ENCODE results near the gene HOXA7.

HOXA7 gene

GRCh38 chr7:27134392-27134791 lies 22.1 kb downstream of the HOXA7 start:
- DNase-seq (ENCODE audit: low read depth in 2 of 2): no peak

GRCh38 chr7:27133409-27134231 lies 22.9 kb downstream of the HOXA7 start:
- DNase-seq (ENCODE audit: low read depth in 2 of 2): no peak

DNA sequence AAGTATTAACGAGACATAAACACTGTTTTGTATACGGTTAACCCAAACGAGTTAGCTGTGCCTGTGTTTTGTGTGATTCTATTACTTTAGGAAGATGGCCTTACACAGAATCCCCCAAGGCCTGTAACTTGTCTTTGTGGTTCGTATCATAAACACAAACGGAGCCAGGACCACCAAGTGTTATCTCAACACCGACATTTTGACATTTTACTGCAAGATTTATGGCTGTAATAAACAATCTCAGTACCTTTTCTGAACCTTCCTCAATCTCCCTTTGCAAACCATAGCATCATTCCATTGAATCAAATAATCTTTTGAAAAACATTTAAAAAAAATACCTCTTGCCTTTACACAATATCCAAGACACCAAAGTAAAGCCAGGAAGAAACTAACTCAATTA lies 23.5 kb downstream of the HOXA7 start:
- DNase-seq (ENCODE audit: low read depth in 2 of 2): no peak

GRCh38 chr7:27132214-27132613 lies 24.3 kb downstream of the HOXA7 start:
- no peak for DNase-seq (ENCODE audit: low read depth in 2 of 2)

DNA sequence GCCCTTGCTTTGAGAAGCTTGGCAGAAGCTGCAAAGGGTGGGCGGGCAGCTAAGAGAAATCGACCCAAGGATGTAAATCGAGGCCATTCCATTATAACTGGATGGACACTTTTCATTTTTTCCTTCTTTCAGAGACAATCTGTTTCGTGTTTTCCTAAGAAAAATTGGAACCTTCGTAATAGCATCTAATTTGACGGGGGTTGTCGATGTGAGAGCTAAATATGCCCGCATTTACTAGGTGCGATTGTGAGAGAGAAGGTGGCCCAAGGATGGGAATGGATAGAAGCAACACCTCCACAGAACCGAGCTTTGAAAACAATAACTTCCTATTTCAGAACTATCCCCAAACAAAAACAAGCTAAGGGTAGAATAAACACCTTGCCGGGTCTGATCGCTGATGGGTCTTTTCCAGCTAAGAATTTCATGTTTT lies 25.1 kb downstream of the HOXA7 start:
- DNase-seq (ENCODE audit: low read depth in 2 of 2): no peak

DNA sequence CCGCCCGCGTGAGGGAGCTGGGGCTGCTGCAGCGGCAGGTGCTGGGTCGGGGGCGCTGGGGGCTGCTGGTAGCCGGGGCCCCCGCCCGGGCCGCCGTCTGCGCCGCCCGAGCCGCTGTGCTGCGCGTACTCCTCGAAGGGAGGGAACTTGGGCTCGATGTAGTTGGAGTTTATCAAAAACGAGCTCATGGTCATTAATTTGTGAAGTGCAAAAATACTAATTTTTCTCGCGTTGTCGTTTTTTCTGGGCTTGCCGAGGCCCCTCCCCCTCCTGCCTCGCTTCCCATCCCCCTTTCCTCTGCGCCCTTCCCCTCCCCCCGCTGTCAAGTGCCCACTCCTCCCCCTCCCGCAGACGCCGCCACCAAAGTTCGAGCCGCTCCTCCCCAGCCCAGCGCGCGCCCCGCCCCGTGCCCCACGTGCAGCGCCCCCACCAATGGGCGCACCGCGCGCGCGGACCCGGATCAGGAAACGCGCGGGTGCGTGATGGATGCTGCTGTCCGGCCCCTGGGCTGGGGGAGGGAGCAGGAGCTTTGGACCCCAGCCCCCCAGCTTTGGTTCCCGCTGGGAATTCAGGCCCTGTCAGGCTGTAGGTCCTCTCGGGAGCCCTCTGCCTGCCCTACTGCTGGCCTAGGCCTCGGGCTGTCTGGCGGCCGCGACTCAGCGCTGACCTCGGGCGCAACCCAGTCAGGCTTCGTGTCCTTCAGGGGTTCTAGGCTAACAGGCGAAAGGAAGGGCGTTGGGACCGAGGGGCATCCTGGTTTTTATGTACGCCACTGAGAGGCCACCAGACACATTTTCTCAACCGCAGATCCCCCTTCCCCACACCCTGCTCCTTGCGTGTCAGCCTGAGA lies 25.7 kb downstream of the HOXA7 start, which contains the start of gene HOXA4:
Gene HOXA4 (minus strand): TSS at position 218 of the 850 bp plus-strand sequence. CDS start 24 bp downstream, at position 194.
- DNase-seq (ENCODE audit: low read depth in 2 of 2): peak; percentile 37 to 49

DNA sequence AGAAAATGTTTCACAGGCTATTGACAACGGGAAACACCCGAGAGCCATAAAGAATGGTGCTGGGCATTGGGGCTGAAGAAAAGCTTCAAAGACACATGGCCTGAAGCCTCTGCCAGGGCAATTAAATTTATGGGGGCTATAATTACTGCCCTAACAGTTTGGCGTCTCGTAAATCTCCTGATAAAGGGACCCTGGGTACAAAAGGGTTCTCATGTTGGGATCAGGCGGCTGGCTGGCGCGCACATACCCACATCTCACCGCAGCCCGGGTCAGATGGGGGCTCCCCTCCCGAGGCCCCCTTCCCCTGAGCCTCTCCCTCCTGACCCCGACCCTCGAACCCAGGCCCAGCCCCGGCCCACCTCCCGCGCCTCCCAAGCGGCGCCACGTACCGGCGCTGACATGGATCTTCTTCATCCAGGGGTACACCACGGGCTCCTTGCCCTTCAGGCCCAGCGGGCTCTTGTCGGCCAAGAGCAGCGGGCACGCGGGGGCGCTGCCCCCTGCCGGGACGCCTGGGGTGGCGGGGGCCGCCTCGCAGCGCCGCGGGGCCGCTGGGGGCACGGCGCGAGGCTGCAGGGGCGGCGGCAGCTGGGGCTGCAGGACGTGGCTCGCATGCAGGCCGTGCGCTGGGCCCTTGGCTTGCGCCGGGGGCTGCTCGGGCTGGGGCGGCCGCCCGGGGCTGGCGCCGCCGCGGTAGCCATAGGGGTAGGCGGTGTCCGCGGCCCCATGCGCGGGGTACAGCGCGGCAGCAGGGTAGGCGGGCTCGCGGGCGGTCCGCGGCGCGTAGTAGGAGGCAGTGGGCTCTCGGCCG lies 26.5 kb downstream of the HOXA7 start:
- no peak for DNase-seq (ENCODE audit: low read depth in 2 of 2)

- no peak for DNase-seq (ENCODE audit: low read depth in 2 of 2)
These were observed 27.4 kb downstream of the HOXA7 start for GRCh38 chr7:27128776-27129728.

- DNase-seq (ENCODE audit: low read depth in 2 of 2): no peak
These were observed 28.4 kb downstream of the HOXA7 start for GRCh38 chr7:27128034-27128433.

DNA sequence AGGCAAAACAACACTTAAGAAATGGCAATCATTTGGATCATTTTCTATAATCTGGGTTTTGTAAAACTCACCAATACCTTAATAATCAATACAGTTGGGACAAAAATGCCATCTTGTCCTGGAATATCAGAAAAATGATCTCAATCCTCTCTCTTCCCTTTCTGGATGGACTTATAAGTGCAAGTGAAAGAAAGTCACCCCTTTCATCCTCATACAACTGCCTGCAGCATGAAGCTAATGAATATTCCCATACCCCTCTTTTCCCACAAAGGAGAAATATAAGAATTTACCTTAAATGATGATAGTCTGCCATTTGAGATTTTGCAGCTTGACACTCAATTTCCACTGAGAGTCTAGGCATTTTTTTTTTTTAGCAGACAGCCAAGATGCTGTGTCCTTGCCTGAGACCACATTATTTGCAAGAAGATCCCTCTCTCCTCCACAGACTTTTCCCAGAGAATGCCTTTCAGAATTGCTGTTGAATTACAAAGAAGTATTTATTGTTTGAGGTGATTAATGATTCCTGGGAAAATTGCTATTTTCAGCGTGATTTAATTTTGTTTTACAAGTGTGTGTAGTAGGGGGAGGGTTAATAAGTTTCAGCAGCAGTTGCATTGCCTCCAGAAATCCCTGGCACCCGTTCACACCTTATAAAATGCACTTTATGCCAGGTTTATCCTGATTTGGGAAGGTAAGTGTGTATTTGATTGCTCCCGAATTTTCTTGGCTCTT lies 29.7 kb downstream of the HOXA7 start:
- no peak for DNase-seq (ENCODE audit: low read depth in 2 of 2)

- DNase-seq (ENCODE audit: low read depth in 2 of 2): no peak
These were observed 30.5 kb downstream of the HOXA7 start for GRCh38 chr7:27125986-27126394.

GRCh38 chr7:27124902-27125689 lies 31.4 kb downstream of the HOXA7 start:
- DNase-seq (ENCODE audit: low read depth in 2 of 2): no peak

DNA sequence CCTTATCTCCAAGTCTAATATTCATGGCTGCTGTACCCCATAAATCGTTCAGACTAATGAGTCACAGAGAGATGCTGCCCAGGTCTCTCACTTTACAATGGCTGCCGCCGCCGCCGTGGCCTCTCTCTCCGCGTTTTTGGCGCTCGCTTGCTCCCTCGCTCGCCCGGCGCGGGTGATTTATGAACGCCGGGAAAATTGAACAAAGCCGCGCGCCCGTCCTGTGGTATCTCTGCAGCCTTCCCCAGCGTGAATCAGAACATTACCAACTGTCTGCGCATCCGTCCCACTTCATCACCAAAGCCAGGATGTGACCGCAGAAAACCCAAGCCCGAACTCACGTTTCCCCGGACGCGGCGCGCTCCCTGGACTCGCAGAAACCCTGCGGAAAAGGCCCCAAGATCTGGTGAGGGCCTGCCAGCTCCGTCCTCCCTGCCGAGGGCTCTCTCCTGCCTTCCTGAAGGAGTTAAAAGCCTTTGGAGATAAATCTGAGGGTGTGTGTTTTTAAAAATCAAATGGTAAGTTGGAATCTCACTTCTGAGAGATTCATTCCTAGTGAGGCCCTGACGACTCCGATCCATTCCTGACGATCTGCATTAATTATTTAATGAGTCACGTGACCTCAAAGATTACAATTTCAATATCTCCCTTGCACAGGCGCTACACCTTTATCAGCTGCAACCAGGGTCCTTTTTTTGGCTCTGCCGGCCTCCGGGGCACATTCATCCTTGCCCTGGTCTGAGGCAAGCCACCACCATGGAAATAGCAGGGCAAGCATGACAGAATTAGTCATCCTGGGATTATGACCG lies 32.2 kb downstream of the HOXA7 start:
- no peak for DNase-seq (ENCODE audit: low read depth in 2 of 2)

DNA sequence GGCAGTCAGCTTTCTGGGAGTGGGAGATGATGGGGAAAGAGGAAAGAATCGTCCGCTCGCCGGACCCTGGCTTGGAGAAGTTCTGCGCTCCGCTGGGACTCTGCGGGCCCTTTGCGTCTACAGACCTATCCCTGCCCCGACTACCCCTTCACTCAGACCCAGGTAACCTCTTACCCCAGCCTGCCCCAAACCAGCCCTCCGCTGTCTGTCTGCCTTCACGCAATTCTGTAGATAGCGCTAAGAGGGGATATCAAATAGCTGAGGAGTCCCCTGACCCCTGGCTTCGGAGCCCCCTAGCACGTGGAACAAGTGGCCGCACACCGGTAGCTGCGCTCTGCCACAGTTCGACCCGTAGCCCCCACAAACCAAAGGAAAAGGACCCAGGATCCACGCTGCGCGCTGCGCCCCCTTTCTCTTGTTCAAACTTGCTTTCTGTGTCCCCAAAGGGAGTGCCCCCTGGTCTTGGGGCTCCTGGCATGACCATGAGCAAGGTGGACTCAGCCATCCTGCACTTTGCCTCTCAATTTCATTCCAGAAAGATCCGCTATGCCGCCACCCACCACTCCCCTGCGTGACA lies 32.9 kb downstream of the HOXA7 start:
- DNase-seq (ENCODE audit: low read depth in 2 of 2): no peak

DNA sequence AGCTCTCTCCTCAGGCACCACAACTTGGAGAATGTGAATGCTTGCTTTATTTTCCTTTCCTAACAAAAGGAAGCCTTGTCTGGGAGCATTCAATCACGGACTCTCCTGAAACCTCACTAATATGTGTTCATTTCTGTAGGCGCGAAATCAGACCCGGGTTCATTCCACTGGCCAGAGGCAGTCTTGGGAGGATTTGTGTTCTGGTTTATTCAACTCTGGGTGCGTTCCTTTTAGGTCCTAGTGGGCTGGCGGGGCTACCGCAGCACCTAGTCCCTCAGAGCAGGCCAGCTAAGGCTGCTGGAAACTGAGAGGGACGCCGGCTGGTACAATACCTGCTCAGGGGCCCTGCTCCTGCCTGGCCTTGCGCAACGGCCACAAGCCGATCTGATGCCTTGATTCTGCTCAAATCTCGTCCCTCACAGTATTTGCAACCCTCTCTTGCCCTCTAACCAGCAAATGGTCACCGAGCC lies 33.4 kb downstream of the HOXA7 start:
- DNase-seq (ENCODE audit: low read depth in 2 of 2): no peak

DNA sequence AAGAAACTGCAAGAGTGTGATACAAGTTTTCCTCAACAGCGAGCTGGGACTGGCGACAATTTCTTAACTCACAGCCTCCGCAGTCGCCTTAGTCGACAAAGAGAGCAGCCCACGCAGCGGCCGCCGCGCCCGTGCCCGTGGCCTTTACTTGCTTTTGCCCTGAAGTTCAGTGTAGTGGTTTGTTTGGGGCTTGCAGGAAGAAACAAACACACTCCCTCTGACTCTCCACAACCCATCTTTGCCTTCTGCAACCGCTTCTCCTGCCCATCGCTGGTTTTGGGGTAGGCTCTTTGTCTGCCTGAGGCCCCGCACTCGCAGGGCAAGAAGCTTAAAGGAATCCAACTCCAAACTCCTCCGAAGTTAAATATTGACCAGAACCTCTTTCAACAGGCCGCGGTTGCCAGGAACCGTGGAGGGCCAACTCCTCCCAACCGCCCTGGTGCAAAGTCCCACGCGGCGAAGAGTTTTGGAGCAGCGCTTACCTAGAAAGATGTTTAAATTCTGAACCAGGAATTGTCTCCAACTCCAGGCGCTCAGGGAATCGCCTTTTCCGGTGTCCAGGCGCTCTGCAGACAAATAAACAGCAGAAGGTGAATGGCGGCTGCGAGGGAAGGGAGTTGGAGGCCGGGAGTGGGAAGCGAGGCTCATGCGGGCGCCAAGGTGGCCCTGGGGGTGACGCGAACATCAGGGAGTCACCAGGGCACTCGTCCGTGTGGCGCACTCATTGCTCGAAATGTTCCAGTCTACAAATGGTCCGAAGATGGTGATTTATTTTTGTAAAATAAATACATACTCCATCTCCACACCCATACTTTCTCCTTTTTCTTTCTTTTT lies 34.2 kb downstream of the HOXA7 start:
- DNase-seq (ENCODE audit: low read depth in 2 of 2): no peak

DNA sequence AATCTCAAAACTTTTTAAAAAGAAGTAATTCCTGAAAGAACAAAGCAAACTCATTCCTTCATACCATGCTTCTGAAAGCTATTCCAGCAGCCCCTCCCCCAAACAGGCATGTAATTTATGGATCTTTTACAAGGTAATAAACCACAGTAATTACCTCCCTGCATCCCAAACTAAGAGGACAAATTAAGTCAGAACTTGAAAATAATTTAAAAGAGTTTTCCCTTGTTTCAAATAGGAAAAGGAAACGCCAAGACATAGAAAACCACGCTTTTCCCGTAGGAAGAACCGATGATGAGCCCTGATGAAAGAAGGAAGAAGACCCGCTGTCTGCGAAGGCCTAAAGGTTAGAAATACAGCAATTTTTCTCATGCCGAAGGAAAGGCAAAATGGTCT lies 34.8 kb downstream of the HOXA7 start:
- no peak for DNase-seq (ENCODE audit: low read depth in 2 of 2)
